KMS-11 (cell line): ENCODE measurements around the gene PPFIA1.

Experiments
- H2AFZ ChIP-seq: fragments of 200-600 bp; sonication (generic); 2 replicates; pipeline ENCODE4 v1.6.1; 2016; ENCODE audit warnings: antibody characterized with exemption, mixed run types, low read depth
- H3K27ac ChIP-seq: fragments of 200-600 bp; sonication (generic); 2 replicates; pipeline ENCODE4 v1.6.1; 2016; ENCODE audit warnings: mild to moderate bottlenecking, mixed run types
- H3K27me3 ChIP-seq: fragments of 200-600 bp; sonication (generic); 2 replicates; pipeline ENCODE4 v1.6.1; 2017; ENCODE audit warnings: mild to moderate bottlenecking, low read depth, mixed run types, moderate library complexity; ENCODE audit not compliant: insufficient read depth
- H3K36me3 ChIP-seq: fragments of 200-600 bp; sonication (generic); 2 replicates; pipeline ENCODE4 v1.6.1; 2017; ENCODE audit warnings: mild to moderate bottlenecking, mixed run types; ENCODE audit not compliant: insufficient read depth
- H3K4me1 ChIP-seq: fragments of 200-600 bp; sonication (generic); 2 replicates; pipeline ENCODE4 v1.6.1; 2016; ENCODE audit warnings: mild to moderate bottlenecking, low read depth, mixed run types; ENCODE audit not compliant: poor library complexity, severe bottlenecking
- H3K4me2 ChIP-seq: fragments of 200-600 bp; sonication (generic); 2 replicates; pipeline ENCODE4 v1.7.0; 2016; ENCODE audit warnings: mild to moderate bottlenecking, mixed run types
- H3K4me3 ChIP-seq: fragments of 200-600 bp; sonication (generic); IDR thresholded peaks from 2 replicates; pipeline ENCODE4 v1.6.1; 2017; ENCODE audit warnings: low read depth, low read length, mixed read lengths; ENCODE audit not compliant: insufficient read depth
- H3K79me2 ChIP-seq: fragments of 200-600 bp; sonication (generic); 2 replicates; pipeline ENCODE4 v1.6.1; 2016; ENCODE audit warnings: low read depth, mixed run types; ENCODE audit not compliant: insufficient read depth
- H3K9ac ChIP-seq: fragments of 200-600 bp; sonication (generic); 2 replicates; pipeline ENCODE4 v1.6.1; 2016; ENCODE audit warnings: mild to moderate bottlenecking, mixed run types
- H4K20me1 ChIP-seq: fragments of 200-600 bp; sonication (generic); 2 replicates; pipeline ENCODE4 v1.6.1; 2016; ENCODE audit warnings: mild to moderate bottlenecking, mixed run types; ENCODE audit not compliant: insufficient read depth
- CTCF ChIP-seq: fragments of 200-600 bp; sonication (generic); conservative IDR thresholded peaks from 2 replicates; pipeline ENCODE4 v1.6.1; 2017; ENCODE audit warnings: low read depth, mild to moderate bottlenecking, antibody characterized with exemption, low read length, moderate library complexity, mixed read lengths

PPFIA1 gene

GRCh38 chr11:70319396-70320076 lies 49.0 kb downstream of the PPFIA1 start:
- H3K79me2 ChIP-seq, result no peaks in the 10 kb centered on the region; the same call in 1 of the 2 replicates
- H3K4me1 ChIP-seq, result no peaks in the 10 kb centered on the region
- H4K20me1 ChIP-seq, result no peaks in the 10 kb centered on the region
- no peak for TF ChIP-seq CTCF
- H3K27me3 ChIP-seq, result no peaks in the 10 kb centered on the region
- no peak overlapping the region for H3K9ac ChIP-seq
- H3K27ac ChIP-seq, result no peak overlapping the region
- no peak overlapping the region for H2AFZ ChIP-seq
- H3K36me3 ChIP-seq, result no peaks in the 10 kb centered on the region
- no peak overlapping the region for H3K4me2 ChIP-seq
- H3K4me3 ChIP-seq, result no peak overlapping the region

- no peak overlapping the region for H3K27ac ChIP-seq
- H4K20me1 ChIP-seq, result no peaks in the 10 kb centered on the region
- no peak overlapping the region for H3K4me3 ChIP-seq
- no peaks in the 10 kb centered on the region for H3K36me3 ChIP-seq
- no peaks in the 10 kb centered on the region for H3K79me2 ChIP-seq
- H2AFZ ChIP-seq, result no peak overlapping the region
- H3K4me2 ChIP-seq, result no peak overlapping the region
- no peak for TF ChIP-seq CTCF
- no peak overlapping the region for H3K9ac ChIP-seq
- no peaks in the 10 kb centered on the region for H3K27me3 ChIP-seq
- no peaks in the 10 kb centered on the region for H3K4me1 ChIP-seq
Observed at GRCh38 chr11:70322666-70323065, 52.2 kb downstream of the PPFIA1 start.

GRCh38 chr11:70323806-70324205 lies 53.3 kb downstream of the PPFIA1 start:
- no peak overlapping the region for H3K4me2 ChIP-seq
- no peaks in the 10 kb centered on the region for H3K36me3 ChIP-seq
- H3K9ac ChIP-seq, result no peak overlapping the region
- no peak overlapping the region for H2AFZ ChIP-seq
- H3K4me3 ChIP-seq, result no peak overlapping the region
- no peak for TF ChIP-seq CTCF
- H3K79me2 ChIP-seq, result no peaks in the 10 kb centered on the region
- H3K27ac ChIP-seq, result no peak overlapping the region
- H3K4me1 ChIP-seq, result no peaks in the 10 kb centered on the region
- no peaks in the 10 kb centered on the region for H4K20me1 ChIP-seq
- no peaks in the 10 kb centered on the region for H3K27me3 ChIP-seq

- Histone ChIP-seq H3K27me3 (no peaks in the 10 kb centered on the region), H2AFZ (no peak overlapping the region), H3K4me3 (no peak overlapping the region), H3K4me1 (no peaks in the 10 kb centered on the region), H3K36me3 (no peaks in the 10 kb centered on the region), H3K9ac (no peak overlapping the region), H3K4me2 (no peak overlapping the region), H4K20me1 (no peaks in the 10 kb centered on the region), H3K27ac (no peak overlapping the region), H3K79me2 (no peaks in the 10 kb centered on the region)
- no peak for TF ChIP-seq CTCF
Observed at GRCh38 chr11:70324376-70325115, 54.1 kb downstream of the PPFIA1 start.
